GM21390 (cell line): Measurements from ENCODE around the gene EFEMP1.
"Not testable (repeated sequence)": the region's sequence is repeated elsewhere in the genome, so short reads cannot be mapped to it uniquely, and the experiment has no call there.

Source experiments
- ATAC-seq: cut with Tn5 transposase; IDR thresholded peaks from one replicate; pipeline ENCODE4 v1.9.1; 2021; ENCODE audit not compliant: unreplicated experiment

Gene EFEMP1

DNA sequence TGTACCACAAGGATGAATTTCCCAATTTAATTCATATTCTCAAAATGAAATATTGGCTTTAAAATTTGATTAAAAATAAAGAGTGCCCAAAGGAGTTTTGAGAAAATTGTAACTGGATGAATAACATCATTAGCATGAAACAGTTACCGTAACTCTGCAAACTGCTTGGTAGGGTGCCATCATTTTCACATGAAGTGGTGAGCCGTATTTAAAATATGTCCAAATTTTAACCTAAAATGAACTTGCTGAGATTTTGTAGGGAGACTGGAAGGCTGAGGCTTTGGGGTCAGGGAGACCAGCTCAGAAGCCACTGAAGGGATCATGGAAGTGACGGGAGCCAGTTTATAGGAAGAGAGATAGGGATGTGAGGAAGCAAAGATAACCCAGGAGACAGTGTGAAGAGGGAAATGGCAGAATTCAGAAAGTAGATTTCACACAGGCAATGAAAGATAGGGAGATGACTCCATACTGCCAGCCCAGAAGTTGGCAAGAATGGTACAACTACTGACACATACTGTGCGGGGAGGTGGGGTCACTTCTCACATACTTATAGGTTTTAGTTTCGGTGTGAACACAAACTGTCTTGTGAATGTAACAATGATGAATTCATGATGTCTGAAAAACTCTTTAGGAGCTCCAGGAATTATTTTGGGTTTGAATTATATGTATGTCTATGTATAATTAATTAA, 53.8 kb downstream of the EFEMP1 start:
- no peak for ATAC-seq

DNA sequence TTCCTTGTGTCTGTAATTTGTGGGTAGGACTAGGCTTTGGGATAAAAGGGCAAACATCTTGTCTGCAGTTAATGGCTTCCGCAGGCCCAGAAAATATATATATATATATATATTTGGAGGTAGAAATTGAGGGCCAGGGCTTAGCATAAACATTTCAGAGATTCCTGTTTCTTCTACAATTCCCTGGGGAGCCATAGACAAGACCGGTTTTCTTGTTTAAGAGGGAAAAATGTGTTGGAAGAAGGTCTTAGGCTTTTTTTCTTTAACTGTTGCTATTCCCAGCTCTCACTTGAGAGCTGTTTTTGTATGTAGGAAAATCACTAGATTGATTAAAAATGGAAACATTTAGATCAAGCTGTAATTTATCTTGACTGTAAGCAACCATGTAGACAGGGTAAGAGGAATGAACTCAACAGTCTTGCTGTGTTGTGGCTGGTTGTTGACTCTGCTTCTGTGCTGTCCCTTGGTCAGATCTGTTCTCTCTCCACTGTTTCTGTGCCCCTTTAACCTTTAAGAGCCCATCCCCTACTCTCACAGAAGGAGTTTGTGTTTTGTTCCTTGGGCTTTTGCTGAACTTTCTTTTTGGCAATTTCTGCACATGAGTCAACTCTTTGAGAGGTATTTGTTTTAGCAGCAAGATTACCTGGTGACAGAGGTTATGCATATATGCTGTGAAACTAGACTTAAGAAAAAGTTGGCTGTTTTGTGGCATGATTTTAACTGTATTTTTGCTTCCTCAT, 58.3 kb downstream of the EFEMP1 start:
- no peak for ATAC-seq

DNA sequence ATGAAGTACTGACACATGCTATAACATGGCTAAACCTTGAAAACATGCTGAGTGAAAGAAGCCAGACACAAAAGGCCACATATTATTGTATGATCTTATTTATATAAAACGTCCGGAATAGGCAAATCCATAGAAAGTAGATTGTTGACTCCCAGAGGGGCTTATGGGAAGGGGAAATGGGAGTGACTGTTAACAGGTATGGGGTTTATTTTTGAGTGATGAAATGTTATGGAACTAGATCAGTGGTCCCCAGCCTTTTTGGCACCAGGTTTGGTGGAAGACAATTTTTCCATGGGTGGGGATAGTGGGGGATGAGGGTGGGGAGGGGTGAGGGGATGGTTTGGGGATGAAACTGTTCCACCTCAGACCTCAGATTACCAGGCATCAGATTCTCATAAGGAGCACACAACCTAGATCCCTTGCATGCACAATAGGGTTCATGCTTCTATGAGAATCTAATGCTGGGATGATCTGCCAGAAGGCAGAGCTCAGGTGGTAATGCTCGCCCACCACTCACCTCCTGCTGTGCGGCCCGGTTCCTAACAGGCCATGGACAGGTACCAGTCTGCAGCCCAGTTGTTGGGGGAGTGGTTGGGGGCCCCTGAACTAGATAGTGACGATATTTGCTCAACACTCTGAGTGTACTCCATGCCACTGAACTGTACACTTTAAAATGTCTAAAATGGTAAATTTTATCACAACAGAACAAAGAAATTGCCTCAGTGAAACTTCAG, 59.1 kb downstream of the EFEMP1 start:
- ATAC-seq = no peak

DNA sequence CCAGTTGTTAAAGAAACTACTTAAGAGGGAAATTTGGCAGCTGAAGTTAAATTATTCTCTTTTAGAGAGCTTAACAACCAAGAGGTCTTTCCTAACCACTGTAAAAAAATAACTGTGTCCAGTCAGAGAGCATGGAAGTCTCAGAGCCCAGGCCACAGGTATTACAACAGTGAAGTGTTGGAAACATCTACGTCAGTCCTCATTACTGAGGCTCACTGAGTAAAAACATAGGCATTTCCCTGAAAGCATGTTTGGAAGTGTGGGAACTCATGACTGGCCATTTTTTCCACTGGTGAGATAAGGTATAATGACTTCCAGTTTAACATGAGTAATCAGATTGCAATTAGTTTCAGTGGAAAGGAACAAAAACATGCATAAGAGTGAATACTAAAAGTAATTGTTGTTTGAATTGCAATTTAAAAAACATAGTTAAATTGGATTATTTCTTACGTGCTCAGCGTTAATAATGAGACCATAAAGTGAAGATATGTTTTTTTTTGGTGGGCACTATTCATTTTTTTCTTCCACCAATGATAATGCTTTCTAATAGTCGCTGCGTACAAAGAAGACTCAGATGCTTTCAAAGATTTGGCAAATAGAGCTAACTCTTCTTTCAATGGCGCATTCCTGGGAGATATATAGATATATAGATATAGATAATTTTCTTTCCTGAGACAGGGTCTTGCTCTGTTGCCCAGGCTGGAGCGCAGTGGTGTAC, 60.8 kb downstream of the EFEMP1 start:
- ATAC-seq = no peak

DNA sequence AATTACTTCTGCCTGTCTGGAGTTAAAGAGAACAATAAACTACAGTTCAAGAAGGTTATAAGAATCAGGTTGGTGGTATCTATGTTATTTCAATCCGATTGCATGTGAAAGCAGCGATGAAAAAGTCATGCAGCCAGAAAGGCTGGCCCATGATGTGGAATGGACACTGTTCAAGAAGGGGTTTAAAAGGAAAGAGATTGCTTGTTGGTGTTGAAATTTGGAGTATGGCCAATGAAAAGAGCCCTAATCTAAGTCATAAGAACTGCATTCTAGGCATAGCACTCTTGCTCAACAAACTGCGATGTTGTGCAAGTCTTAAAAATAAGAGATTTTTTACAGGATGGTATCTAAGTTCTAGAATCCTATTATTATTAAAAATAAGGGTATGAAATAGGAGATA, 61.3 kb downstream of the EFEMP1 start:
- no peak for ATAC-seq

DNA sequence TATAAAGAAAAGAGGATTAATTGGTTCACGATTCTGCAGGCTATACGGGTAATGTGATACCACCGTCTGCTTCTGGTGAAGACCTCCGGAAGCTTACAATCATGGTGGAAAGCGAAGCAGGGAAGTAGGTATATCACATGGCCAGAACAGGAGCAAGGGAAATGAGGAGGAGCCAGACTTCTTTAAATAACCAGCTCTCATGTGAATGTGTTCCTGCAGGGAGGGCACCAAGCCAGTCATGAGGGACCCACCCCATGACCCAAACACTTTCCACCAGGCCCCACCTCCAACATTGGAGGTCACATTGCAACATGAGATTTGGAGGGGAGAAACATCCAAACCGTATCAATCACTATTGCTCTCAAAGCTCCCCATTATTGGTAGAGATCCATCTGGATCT, 61.8 kb downstream of the EFEMP1 start:
- ATAC-seq = no peak

DNA sequence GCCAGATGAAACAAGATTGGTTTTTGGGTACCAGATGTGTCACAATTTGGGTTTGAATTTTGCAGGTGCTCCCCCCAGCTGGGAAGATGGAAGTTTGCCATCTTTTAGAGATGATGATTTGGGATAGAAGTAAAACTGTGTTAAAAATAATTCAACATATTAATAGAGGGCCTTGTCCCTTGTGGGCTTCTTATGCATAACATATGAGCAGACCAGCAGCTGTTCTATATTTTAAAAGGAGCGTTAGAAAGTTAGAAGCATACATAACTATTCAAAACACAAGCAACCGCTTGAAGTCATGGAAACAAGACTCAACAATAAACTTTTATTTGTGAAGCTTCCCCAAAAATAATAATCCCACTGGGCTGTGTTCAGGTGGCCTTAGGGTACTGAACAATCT, 62.8 kb downstream of the EFEMP1 start:
- ATAC-seq = no peak

DNA sequence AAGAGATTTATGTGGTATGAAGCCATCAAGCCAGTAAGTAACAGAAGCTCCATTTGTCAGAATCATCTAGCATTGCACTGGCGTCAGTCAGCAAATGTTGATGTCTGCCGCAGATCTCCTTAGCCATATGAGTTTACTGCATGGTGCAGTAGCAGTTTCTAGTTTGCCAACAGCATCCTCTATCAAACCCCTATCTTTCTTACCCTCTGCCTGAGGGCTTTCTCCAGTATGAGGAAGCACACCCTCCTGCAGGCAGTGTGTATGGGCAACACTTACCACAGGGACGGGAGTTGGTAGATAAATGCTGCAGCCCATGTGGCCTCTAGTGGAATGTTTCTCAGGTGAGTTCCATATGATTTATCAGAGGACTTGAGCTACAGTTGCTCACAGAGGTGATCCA, 63.7 kb downstream of the EFEMP1 start:
- no peak for ATAC-seq

DNA sequence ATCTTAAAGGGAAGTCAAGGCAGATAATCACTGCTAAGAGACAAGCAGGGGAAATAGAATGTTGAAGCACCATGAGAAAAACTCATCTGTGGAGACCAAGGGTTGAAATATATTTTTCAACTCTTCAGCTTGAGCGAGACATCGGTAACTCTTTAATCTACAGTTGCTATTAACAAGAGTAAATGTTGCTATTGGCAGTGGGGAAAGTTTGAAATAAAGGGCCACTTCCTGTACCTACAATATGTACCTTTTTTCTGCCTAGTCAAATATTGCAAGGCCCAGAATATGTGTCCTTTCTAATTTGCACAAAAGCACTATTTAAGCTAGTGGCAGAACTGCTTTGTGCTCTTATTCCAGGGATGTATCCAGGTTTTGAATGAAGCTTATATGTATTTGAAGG, 65.8 kb downstream of the EFEMP1 start:
- ATAC-seq = no peak

DNA sequence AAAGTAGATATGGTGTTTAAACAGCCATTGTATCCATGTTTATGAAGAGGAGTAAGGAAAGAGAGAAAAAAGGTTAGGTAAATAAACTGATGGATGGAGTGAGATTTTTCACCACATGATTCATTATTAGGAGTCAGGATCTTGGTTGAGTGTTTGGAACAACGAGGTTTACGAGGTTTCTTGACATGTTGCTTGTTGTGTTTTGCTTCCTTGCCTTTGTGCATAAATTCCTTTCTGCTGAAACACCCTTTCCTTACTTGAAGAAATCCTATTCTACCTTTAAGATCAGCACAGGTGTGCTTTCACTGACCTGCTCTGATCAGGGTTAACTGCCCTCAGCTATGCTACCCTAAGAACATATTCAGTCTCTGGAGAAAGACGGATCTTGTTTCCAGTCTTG, 66.6 kb downstream of the EFEMP1 start:
- ATAC-seq = no peak

DNA sequence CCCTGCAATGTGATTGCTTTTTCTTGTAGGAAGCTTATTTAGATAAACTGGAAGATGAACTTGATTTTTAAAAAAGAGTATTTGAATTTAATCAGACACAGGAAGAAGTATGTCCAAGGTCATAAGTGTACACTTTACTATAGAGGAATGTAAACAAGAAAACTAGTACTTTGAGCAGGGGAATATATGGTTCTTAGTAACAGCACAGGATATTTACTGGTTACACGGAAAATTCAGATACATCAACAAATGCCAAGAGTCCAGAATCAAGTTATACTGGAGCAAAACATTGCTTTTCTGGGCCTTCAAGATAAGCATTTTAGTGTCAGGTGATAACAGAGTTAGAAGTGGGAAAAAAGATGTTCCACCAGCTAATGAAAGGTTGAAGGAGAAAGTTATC, 75.5 kb downstream of the EFEMP1 start:
- no peak for ATAC-seq

DNA sequence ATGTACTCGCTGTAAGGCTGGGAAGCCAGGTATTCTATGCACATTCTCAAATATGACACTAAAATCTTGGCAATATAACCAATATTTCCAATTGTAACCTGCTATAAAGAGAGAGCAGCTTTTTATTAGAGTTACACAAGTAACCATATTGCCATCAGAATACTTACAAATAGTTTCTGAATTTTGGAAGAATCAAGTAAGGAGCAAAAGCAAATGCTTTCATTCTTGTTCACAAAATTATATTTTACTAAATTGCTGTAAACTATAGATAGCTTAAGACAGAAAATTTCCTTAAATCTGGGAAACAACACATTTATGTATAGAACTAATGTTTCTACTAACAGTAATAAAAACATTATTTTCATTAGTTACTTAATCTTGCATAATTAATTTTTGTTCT, 77.2 kb downstream of the EFEMP1 start:
- ATAC-seq = no peak

DNA sequence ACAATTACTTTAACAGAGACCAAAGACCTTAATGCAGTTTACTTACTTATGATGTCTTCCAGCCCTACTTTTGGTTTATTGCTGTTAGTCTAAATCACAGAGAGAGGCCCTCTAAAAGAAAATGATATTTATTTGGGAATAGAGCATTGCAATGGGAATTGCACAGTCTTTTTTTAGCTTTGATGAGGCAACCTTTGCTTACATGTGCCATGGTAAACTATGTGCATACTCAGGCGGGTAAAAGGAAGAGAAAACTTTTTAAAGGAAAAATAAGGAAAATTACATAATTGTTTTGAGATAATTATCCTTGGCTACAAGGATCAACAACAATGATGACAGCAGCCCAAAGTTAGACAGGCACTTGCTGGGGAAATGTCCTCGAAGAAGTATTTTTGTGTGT, 78.6 kb downstream of the EFEMP1 start:
- no peak for ATAC-seq

DNA sequence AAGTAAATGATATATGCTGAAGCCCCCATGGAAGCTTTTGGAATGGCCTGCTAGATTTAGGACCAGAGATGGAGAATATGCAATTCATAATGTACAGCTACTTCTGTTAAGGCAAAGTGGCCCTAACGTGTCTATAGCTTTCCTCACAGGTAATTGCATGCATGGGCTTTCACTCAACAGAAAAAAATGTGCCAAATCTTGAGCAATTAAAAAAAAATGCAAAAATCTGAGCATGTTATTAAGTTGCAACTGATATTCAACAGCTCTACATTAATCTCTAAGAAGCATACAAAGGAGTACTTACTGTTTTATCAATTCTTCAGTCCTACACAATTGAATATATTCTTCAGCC, 79.6 kb downstream of the EFEMP1 start:
- no peak for ATAC-seq

DNA sequence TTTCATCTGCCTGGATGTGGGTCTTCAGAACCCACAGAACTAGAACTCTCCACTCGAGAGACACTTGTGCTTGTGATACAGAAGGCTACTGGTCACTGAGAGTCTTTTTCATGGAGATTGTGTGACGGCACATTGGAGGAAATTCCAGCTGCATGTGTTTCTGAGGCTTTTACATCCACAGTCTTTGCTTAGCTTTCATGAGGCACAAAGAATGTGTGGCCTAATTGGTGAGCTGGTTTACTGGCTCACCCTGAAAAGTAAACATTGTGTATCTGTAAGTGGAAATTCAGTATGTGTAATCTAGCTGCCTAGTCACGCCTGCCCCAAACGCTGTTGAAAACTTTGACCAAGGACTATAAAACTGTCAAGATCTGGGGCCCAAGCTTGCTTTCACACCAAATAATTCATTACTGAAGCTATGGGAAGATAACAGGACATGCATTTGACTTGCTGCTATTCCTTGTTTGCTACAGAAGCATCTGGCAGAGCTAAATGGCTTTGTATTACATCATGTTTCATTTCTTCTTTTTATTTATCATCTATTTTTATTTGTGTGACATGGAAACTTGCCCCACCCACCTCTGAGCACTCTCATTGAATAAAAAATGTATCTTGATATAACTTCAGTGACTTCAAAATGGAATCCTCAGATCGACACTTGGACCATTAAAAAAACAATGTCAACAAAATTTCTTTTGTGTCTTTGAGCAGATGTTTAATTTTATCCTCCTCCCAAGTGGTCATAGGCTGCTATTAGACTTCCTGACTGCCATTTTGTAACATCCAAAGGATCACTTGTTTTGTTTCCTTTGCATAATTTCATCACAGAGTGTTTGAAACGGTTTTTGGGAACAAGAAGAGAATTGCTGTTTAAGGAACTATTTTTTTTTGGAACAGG, 80.2 kb downstream of the EFEMP1 start:
- no peak for ATAC-seq

DNA sequence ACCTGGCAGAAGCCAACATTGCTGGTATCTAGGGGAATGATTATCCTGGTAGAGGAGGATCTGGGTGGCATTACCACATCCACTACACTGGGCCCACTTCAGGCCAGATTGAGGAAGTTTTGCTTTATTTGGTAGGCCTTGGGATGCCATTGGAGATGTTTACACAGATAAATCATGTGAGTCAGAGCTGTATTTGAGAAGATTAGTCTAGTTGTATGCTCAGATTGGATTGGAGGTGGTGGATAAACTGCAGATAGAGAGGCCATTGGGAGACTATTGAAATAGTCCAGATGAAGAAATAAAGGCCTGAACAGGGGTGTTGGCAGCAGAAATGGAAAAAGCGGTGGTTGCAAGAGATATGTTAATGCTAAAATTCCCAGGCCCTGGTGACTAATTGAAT, 81.5 kb downstream of the EFEMP1 start:
- no peak for ATAC-seq

DNA sequence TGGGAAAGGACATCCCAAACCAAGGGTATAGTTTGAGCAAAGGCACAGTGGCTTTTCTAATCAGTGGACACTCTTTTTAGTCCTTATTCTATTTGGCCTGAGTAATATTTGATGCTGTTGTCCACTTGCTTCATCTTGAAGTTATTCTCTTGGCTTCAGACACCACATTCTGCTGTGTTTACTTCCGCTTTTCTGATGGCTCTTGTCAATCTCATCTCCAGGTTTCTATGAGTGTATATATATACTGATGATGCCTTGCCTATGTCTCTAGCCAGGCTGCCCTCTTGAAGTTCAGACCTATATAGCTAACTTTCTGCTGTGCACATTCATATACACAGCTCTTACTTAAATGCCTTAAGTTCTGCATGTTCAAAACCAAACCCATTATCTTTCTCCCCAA, 83.1 kb downstream of the EFEMP1 start:
- ATAC-seq = no peak

DNA sequence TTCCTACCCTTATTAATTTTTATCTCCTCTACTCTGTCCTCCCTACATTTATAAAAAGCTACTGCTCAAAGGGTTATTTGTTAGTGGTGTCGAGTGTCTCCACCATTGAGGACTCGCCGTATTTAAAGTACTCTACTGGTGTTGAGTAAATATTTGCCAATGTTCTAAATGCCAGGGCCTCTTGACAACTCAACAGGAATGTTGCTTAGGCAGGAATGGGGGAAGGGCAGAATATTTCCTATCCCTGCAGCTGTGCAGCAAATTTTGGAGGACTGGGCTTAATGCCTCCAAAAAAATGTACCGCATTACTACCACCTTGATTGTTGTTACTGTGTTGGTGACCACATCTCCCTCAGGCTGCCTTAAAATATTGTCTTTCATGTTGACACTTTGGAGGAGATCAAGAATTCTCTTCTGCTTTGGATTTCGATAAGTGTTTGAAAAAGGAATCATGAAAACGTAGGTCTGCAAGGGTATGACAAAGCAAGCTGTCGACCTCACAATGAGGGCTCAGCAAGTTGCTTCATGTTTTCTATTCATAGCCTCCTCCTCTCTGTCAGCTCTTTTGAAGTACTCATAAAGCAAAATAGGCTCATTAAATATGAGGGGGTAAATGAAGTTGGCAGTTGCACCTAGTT, 84.3 kb downstream of the EFEMP1 start:
- ATAC-seq = no peak

DNA sequence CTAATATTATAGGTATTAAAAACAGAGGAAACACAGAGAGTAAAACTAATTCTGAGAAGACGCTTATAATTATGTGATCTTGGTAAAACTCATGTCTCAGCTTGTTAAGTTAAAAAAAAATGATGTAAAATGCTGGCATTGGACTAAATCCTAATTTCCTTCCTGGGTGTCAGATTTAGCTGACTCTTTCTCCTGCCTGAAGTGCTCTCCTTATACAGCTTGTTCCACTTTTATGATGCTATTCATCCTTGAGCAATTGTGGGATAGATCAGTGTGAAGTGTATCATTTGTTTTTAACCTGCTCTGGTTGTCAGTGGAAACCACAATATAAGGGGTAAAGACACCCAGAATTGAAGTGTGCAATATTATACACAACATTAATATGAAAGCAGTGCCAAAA, 84.9 kb downstream of the EFEMP1 start:
- ATAC-seq = no peak

DNA sequence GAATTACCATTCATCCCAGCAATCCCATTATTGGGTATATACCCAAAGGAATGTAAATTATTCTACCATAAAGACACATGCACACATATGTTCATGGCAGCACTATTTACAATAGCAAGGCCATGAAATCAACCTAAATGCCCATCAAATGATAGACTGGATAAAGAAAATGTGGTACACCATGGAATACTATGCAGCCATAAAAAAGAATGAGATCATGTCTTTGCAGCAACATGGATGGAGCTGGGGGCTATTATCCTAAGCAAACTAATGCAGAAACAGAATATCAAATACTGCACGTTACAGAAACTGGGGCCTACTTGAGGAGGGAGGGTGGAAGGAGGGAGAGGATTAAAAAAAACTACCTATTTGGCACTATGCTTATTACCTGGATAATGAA, 85.5 kb downstream of the EFEMP1 start:
- not testable (repeated sequence) for ATAC-seq
